HepG2 (cell line): ENCODE measurements around the gene PDXDC1. TPM values are rescaled to one million over a fixed set of nuclear protein-coding genes. Genes with fewer than 3 reads are reported as not detected.
A peak's percentile ranks its signal among the peaks of the same experiment; 100 is the strongest.

Experiments
- ZBTB10 ChIP-seq: sonication (generic); formaldehyde crosslinking; IDR thresholded peaks from 2 replicates; pipeline ENCODE4 v1.4.0; 2020; ENCODE audit warnings: missing genetic modification reagents, borderline replicate concordance
- ZMYM4 ChIP-seq: sonication (generic); formaldehyde crosslinking; IDR thresholded peaks from 2 replicates; pipeline ENCODE4 v1.8.1; 2023; ENCODE audit warnings: mild to moderate bottlenecking, missing genetic modification reagents
- ZNF12 ChIP-seq: sonication (generic); formaldehyde crosslinking; IDR thresholded peaks from 2 replicates; pipeline ENCODE4 v1.5.0; 2020; ENCODE audit warnings: missing genetic modification reagents
- ZNF33B ChIP-seq: sonication (generic); formaldehyde crosslinking; IDR thresholded peaks from 2 replicates; pipeline ENCODE4 v1.5.1; 2020; ENCODE audit warnings: mild to moderate bottlenecking, missing genetic modification reagents
- ZNF343 ChIP-seq: sonication (generic); formaldehyde crosslinking; IDR thresholded peaks from 2 replicates; pipeline ENCODE4 v1.4.0; 2020; ENCODE audit warnings: mild to moderate bottlenecking, missing genetic modification reagents
- ZNF678 ChIP-seq: sonication (generic); formaldehyde crosslinking; IDR thresholded peaks from 2 replicates; pipeline ENCODE4 v1.4.0; 2020; ENCODE audit warnings: mild to moderate bottlenecking, missing genetic modification reagents
- ZNF770 ChIP-seq: sonication (generic); formaldehyde crosslinking; IDR thresholded peaks from 2 replicates; pipeline ENCODE4 v1.5.0; 2020; ENCODE audit warnings: mild to moderate bottlenecking, missing genetic modification reagents
- polyA plus RNA-seq, 8 experiments: library from polyadenylated mRNA; depleted of rRNA in 3 of 8; stranded (reverse) in 7 of 8; unstranded in 1 of 8; fragments of >200 nt; fragmentation: Illumina TruSeq in 4 of 8; extraction: Trizol in 4 of 8; gene quantifications; 2 replicates each; pipeline versions ENCODE4 v1.2.1 to v1.2.3, GENCODE V29; 2011 to 2016; ENCODE audit warnings: low read depth in 4 of 8, missing spikeins in 1 of 8, mixed read lengths in 1 of 8; ENCODE audit not compliant: insufficient read depth in 1 of 8
- total RNA-seq, 5 experiments: library from RNA; depleted of rRNA; stranded (reverse); fragments of >200 nt; fragmentation: Illumina TruSeq; extraction: Trizol; gene quantifications; 2 replicates each; pipeline ENCODE4 v1.2.3, GENCODE V29; 2016; ENCODE audit warnings: low read depth in 1 of 5
- TF ChIP-seq, protein P1 (sequence below): sonication (generic); formaldehyde crosslinking; conservative IDR thresholded peaks from 2 replicates; pipeline ENCODE4 v1.4.0; 2020; ENCODE audit warnings: mild to moderate bottlenecking, missing genetic modification reagents, moderate library complexity
- TF ChIP-seq, protein P2 (sequence below): sonication (generic); formaldehyde crosslinking; IDR thresholded peaks from 2 replicates; pipeline ENCODE4 v1.4.0; 2020; ENCODE audit warnings: missing genetic modification reagents; ENCODE audit errors: not compliant biosample characterization
- TF ChIP-seq, protein P3 (sequence below): sonication (generic); formaldehyde crosslinking; conservative IDR thresholded peaks from 2 replicates; pipeline ENCODE4 v1.8.0; 2022; ENCODE audit warnings: low read depth, missing genetic modification reagents
- TF ChIP-seq, protein P4 (sequence below): sonication (generic); formaldehyde crosslinking; IDR thresholded peaks from 2 replicates; pipeline ENCODE4 v1.4.0; 2020; ENCODE audit warnings: low read depth, missing genetic modification reagents

The PDXDC1 gene
- total and polyA plus RNA-seq, 2 of the 13 experiments (the other 11 are each of a cell fraction or from before 2014, with no cell fraction given) = 133 to 169 TPM

- TF ChIP-seq ZMYM4 = peak; percentile 68
- 0 out of 2 replicates have a peak, but pooled peaks have one; percentile 40 for TF ChIP-seq ZBTB10 (CRISPR knock-in tag)
- TF ChIP-seq ZNF343 = 0 out of 2 replicates have a peak, but pooled peaks have one; percentile 75
- TF ChIP-seq ZNF678 (CRISPR knock-in tag) = peak; percentile 90
- TF ChIP-seq, protein P1, sequence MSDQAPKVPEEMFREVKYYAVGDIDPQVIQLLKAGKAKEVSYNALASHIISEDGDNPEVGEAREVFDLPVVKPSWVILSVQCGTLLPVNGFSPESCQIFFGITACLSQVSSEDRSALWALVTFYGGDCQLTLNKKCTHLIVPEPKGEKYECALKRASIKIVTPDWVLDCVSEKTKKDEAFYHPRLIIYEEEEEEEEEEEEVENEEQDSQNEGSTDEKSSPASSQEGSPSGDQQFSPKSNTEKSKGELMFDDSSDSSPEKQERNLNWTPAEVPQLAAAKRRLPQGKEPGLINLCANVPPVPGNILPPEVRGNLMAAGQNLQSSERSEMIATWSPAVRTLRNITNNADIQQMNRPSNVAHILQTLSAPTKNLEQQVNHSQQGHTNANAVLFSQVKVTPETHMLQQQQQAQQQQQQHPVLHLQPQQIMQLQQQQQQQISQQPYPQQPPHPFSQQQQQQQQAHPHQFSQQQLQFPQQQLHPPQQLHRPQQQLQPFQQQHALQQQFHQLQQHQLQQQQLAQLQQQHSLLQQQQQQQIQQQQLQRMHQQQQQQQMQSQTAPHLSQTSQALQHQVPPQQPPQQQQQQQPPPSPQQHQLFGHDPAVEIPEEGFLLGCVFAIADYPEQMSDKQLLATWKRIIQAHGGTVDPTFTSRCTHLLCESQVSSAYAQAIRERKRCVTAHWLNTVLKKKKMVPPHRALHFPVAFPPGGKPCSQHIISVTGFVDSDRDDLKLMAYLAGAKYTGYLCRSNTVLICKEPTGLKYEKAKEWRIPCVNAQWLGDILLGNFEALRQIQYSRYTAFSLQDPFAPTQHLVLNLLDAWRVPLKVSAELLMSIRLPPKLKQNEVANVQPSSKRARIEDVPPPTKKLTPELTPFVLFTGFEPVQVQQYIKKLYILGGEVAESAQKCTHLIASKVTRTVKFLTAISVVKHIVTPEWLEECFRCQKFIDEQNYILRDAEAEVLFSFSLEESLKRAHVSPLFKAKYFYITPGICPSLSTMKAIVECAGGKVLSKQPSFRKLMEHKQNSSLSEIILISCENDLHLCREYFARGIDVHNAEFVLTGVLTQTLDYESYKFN (CRISPR knock-in tag) = peak; percentile 74
- TF ChIP-seq ZNF770 (CRISPR knock-in tag) = 0 out of 2 replicates have a peak, but pooled peaks have one; percentile 33
- TF ChIP-seq, protein P2, sequence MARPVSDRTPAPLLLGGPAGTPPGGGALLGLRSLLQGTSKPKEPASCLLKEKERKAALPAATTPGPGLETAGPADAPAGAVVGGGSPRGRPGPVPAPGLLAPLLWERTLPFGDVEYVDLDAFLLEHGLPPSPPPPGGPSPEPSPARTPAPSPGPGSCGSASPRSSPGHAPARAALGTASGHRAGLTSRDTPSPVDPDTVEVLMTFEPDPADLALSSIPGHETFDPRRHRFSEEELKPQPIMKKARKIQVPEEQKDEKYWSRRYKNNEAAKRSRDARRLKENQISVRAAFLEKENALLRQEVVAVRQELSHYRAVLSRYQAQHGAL = peak; percentile 2
- TF ChIP-seq ZNF33B (CRISPR knock-in tag) = 0 out of 2 replicates have a peak, but pooled peaks have one; percentile 32
- 0 out of 2 replicates have a peak, but pooled peaks have one; percentile 40 for TF ChIP-seq ZNF12 (CRISPR knock-in tag)
- TF ChIP-seq, protein P3, sequence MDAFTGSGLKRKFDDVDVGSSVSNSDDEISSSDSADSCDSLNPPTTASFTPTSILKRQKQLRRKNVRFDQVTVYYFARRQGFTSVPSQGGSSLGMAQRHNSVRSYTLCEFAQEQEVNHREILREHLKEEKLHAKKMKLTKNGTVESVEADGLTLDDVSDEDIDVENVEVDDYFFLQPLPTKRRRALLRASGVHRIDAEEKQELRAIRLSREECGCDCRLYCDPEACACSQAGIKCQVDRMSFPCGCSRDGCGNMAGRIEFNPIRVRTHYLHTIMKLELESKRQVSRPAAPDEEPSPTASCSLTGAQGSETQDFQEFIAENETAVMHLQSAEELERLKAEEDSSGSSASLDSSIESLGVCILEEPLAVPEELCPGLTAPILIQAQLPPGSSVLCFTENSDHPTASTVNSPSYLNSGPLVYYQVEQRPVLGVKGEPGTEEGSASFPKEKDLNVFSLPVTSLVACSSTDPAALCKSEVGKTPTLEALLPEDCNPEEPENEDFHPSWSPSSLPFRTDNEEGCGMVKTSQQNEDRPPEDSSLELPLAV (CRISPR knock-in tag) = 0 out of 2 replicates have a peak, but pooled peaks have one; percentile 18
- TF ChIP-seq, protein P4, sequence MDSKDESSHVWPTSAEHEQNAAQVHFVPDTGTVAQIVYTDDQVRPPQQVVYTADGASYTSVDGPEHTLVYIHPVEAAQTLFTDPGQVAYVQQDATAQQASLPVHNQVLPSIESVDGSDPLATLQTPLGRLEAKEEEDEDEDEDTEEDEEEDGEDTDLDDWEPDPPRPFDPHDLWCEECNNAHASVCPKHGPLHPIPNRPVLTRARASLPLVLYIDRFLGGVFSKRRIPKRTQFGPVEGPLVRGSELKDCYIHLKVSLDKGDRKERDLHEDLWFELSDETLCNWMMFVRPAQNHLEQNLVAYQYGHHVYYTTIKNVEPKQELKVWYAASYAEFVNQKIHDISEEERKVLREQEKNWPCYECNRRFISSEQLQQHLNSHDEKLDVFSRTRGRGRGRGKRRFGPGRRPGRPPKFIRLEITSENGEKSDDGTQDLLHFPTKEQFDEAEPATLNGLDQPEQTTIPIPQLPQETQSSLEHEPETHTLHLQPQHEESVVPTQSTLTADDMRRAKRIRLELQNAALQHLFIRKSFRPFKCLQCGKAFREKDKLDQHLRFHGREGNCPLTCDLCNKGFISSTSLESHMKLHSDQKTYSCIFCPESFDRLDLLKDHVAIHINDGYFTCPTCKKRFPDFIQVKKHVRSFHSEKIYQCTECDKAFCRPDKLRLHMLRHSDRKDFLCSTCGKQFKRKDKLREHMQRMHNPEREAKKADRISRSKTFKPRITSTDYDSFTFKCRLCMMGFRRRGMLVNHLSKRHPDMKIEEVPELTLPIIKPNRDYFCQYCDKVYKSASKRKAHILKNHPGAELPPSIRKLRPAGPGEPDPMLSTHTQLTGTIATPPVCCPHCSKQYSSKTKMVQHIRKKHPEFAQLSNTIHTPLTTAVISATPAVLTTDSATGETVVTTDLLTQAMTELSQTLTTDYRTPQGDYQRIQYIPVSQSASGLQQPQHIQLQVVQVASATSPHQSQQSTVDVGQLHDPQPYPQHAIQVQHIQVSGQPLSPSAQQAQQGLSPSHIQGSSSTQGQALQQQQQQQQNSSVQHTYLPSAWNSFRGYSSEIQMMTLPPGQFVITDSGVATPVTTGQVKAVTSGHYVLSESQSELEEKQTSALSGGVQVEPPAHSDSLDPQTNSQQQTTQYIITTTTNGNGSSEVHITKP (CRISPR knock-in tag) = peak; percentile 98
These were observed at the start of gene PDXDC1 (continued) for GRCh38 chr16:14974656-14975417.
